Heart left ventricle (tissue), 13 donors: Measurements from ENCODE around the gene PPRC1.

Experiments used
- POLR2A ChIP-seq, 2 donors: fragments of 450-650 bp; IDR thresholded peaks; one replicate each; pipeline ENCODE4 v1.6.1; 2017; ENCODE audit warnings: antibody characterized with exemption in 2 of 2, mild to moderate bottlenecking in 2 of 2, moderate library complexity in 2 of 2
- TF ChIP-seq, protein P1 (sequence below), 12 donors: fragments of 200-600 bp; sonication (generic) in 4 of 12; IDR thresholded peaks; one replicate each; pipeline versions ENCODE4 v1.5.0 to v1.8.0; 2018 to 2022; ENCODE audit warnings: antibody characterized with exemption in 12 of 12, mild to moderate bottlenecking in 5 of 12
- donor health status: ischemic (EF 13 %, LVEDD 7.1; RV severe dilation, severe dysfunction).
- donor health status: DM: no; HTN: yes; CAD: no.
- donor health status: DM: no; HTN: no; CAD: no.
- donor health status: ischemic (EF 25% LVEDD 6.9; RV normal size, moderate dysfunction).
- donor health status: ischemic (EF 25% LVEDD 5.7; RV mildly dilated, moderate dysfunction).
- donor health status: ischemic (EF 35%, LVEDD 5.7; RV mildly dilated, moderate dysfunction).
- donor health status: nonischemic (EF 11% LVEDD 7.7; RV severe dilation, severe dysfunction).
- donor health status: DM: yes; HTN: yes; CAD: no.
- donor health status: PGD.
- donor health status: ischemic (EF 29% LVEDD 5.4; RV normal size, mild dysfunction).
- donor health status: nonischemic (EF 23%, LVEDD 6.1; RV moderate dilation, normal function).

DNA sequence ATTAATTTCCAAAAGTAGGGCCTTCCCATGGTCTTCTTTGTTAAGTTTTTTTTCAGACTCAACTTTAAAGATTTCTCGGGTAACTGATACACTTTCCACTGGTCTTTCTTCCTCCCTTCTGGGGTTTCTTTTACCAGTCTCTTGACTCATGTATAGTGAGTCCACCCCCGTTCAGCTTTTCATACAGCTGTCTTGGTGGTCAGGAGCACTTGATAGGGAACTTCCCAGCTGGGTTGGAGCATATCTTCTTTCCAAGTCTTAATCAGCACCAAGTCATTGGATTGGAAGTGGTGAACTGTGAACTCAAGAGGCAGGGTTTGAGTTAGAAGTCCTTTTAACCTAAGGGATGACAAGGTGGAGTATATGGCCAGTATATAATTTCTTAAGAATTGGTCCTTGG is 64.1 kb downstream of the PPRC1 start:
- TF ChIP-seq, protein P1, sequence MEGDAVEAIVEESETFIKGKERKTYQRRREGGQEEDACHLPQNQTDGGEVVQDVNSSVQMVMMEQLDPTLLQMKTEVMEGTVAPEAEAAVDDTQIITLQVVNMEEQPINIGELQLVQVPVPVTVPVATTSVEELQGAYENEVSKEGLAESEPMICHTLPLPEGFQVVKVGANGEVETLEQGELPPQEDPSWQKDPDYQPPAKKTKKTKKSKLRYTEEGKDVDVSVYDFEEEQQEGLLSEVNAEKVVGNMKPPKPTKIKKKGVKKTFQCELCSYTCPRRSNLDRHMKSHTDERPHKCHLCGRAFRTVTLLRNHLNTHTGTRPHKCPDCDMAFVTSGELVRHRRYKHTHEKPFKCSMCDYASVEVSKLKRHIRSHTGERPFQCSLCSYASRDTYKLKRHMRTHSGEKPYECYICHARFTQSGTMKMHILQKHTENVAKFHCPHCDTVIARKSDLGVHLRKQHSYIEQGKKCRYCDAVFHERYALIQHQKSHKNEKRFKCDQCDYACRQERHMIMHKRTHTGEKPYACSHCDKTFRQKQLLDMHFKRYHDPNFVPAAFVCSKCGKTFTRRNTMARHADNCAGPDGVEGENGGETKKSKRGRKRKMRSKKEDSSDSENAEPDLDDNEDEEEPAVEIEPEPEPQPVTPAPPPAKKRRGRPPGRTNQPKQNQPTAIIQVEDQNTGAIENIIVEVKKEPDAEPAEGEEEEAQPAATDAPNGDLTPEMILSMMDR (IDR thresholded peaks at IDR 0.05): no peak
- TF ChIP-seq POLR2A (IDR thresholded peaks at IDR 0.05): no peak
